Parathyroid adenoma (tissue), 2 donors: ENCODE results near the gene DNMT3A.

Source experiments
- H2AFZ ChIP-seq: fragments of 300-600 bp; sonication (generic); one replicate; pipeline ENCODE4 v1.7.0; 2017; ENCODE audit warnings: antibody characterized with exemption, mild to moderate bottlenecking
- H3K27ac ChIP-seq: fragments of 300-600 bp; sonication (generic); one replicate; pipeline ENCODE4 v1.7.0; 2017
- H3K27me3 ChIP-seq: fragments of 300-600 bp; sonication (generic); one replicate; pipeline ENCODE4 v1.7.0; 2017; ENCODE audit warnings: low read length; ENCODE audit not compliant: control insufficient read depth, insufficient read depth
- H3K36me3 ChIP-seq: fragments of 300-600 bp; sonication (generic); one replicate; pipeline ENCODE4 v1.7.0; 2017; ENCODE audit warnings: low read length; ENCODE audit not compliant: control insufficient read depth, insufficient read depth
- H3K4me1 ChIP-seq: fragments of 300-600 bp; sonication (generic); one replicate; pipeline ENCODE4 v1.7.0; 2017; ENCODE audit warnings: control low read depth
- H3K4me2 ChIP-seq: fragments of 300-600 bp; sonication (generic); one replicate; pipeline ENCODE4 v1.7.0; 2017; ENCODE audit warnings: low read length
- H3K4me3 ChIP-seq: fragments of 300-600 bp; sonication (generic); one replicate; pipeline ENCODE4 v1.7.0; 2017; ENCODE audit warnings: low read depth, low read length
- H3K79me2 ChIP-seq: fragments of 300-600 bp; sonication (generic); one replicate; pipeline ENCODE4 v1.7.0; 2017; ENCODE audit warnings: control low read depth
- H3K9ac ChIP-seq: fragments of 300-600 bp; sonication (generic); one replicate; pipeline ENCODE4 v1.7.0; 2017; ENCODE audit warnings: mild to moderate bottlenecking
- H3K9me3 ChIP-seq: fragments of 300-600 bp; sonication (generic); one replicate; pipeline ENCODE4 v1.7.0; 2017; ENCODE audit warnings: low read length; ENCODE audit not compliant: control insufficient read depth
- TF ChIP-seq, protein P1 (sequence below): fragments of 300-600 bp; sonication (generic); IDR thresholded peaks from one replicate; pipeline ENCODE4 v1.7.0; 2017; ENCODE audit warnings: antibody characterized with exemption, mild to moderate bottlenecking
- donor health status: primary hyperparathyroidism.

Gene DNMT3A

DNA sequence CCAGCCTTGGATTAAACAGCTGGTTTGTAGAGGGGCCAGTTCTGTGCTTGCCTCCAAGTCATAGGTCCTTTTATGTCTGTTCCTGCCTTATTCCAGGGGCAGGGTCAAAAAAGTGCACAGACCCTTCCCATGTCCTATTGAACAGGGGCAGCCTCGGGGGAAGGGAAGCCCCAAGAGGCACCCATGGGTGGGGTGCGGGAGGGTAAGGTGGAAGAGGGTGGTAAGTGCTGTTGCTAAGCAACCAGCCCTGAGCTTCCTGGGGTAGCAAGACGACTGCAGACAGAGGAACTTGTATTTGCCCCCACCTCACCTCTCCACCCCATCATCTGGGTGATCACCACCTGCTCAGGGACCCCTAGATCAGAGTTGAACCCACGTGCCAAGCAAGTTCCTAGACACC, 7.7 kb downstream of the DNMT3A start:
- Histone ChIP-seq H3K9me3 (no peaks in the 10 kb centered on the region), H3K9ac (no peak overlapping the region), H3K4me2 (no peak overlapping the region), H3K27me3 (no peaks in the 10 kb centered on the region), H2AFZ (no peak overlapping the region), H3K4me1 (no peaks in the 10 kb centered on the region), H3K27ac (no peak overlapping the region), H3K79me2 (peaks cover 5% of the 10 kb centered on the region), H3K4me3 (no peak overlapping the region), H3K36me3 (no peaks in the 10 kb centered on the region)
- TF ChIP-seq, protein P1, sequence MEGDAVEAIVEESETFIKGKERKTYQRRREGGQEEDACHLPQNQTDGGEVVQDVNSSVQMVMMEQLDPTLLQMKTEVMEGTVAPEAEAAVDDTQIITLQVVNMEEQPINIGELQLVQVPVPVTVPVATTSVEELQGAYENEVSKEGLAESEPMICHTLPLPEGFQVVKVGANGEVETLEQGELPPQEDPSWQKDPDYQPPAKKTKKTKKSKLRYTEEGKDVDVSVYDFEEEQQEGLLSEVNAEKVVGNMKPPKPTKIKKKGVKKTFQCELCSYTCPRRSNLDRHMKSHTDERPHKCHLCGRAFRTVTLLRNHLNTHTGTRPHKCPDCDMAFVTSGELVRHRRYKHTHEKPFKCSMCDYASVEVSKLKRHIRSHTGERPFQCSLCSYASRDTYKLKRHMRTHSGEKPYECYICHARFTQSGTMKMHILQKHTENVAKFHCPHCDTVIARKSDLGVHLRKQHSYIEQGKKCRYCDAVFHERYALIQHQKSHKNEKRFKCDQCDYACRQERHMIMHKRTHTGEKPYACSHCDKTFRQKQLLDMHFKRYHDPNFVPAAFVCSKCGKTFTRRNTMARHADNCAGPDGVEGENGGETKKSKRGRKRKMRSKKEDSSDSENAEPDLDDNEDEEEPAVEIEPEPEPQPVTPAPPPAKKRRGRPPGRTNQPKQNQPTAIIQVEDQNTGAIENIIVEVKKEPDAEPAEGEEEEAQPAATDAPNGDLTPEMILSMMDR: no peak

DNA sequence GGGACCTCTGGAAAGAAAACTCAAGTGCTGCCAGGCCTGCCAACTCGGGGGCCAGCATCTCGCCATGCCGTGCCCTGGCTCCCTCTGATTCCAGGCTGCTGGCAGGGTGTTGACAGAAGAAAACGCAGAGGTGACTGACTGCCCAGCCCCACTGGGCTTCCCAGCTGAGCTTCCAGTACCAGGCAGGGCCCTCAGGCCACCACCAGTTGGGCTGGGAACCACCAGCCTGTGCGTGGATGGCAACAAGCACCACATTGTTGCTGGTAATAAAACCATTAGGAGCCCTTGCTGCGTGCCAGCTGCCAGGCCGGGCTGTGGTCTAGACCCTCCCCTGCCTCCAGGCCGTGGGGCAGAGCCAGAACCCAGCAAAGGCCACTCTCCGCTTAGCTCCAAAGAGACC, 9.2 kb downstream of the DNMT3A start:
- Histone ChIP-seq H3K27ac (no peak overlapping the region), H3K4me3 (no peak overlapping the region), H3K27me3 (no peaks in the 10 kb centered on the region), H2AFZ (no peak overlapping the region), H3K4me1 (no peaks in the 10 kb centered on the region), H3K9me3 (no peaks in the 10 kb centered on the region), H3K9ac (no peak overlapping the region), H3K79me2 (peaks cover 5% of the 10 kb centered on the region), H3K36me3 (no peaks in the 10 kb centered on the region), H3K4me2 (no peak overlapping the region)
- TF ChIP-seq, protein P1: no peak

DNA sequence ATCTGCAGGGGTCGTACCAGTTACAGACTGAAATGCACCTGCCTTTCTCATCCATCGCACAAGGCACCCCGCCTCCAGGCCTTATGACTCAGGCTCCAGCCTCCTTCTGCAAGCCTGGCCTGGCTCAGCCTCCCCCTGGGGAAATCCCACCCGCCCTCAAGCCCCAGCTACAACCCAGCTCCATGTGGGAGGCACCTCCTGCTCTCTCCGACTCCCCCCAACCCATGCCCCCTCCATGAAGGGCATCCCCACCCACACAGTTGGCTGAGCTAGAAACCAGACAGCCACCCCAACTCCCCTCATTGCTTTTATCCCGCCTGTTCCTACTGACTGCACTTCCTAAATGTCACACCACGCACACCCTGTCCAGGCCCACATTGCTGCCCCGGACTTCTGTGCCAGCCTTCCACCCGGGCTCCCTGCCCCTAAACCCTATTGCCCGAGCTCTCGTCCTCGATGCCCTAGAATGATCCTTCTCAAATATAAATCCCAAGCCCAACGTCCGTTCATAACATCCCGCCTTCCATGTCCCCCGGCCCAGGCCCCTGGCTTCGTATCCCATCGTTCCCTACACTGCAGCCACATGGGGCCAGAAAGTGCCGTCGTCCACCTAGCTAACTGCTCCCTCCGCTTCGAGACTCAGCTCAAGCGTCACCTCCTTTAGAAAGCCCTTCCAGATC, 9.9 kb downstream of the DNMT3A start:
- no peak overlapping the region for H3K4me3 ChIP-seq
- no peaks in the 10 kb centered on the region for H3K4me1 ChIP-seq
- no peak overlapping the region for H2AFZ ChIP-seq
- H3K27ac ChIP-seq: no peak overlapping the region
- no peak overlapping the region for H3K9ac ChIP-seq
- peaks cover 5% of the 10 kb centered on the region for H3K79me2 ChIP-seq
- H3K9me3 ChIP-seq: no peaks in the 10 kb centered on the region
- no peaks in the 10 kb centered on the region for H3K36me3 ChIP-seq
- H3K4me2 ChIP-seq: no peak overlapping the region
- no peaks in the 10 kb centered on the region for H3K27me3 ChIP-seq
- TF ChIP-seq, protein P1: no peak

GRCh38 chr2:25330937-25331336, 10.8 kb downstream of the DNMT3A start:
- no peaks in the 10 kb centered on the region for H3K27me3 ChIP-seq
- H3K4me1 ChIP-seq: no peaks in the 10 kb centered on the region
- H3K9ac ChIP-seq: no peak overlapping the region
- H3K9me3 ChIP-seq: no peaks in the 10 kb centered on the region
- no peak overlapping the region for H3K4me2 ChIP-seq
- TF ChIP-seq, protein P1: no peak
- no peak overlapping the region for H3K4me3 ChIP-seq
- no peak overlapping the region for H2AFZ ChIP-seq
- H3K27ac ChIP-seq: no peak overlapping the region
- H3K79me2 ChIP-seq: peaks cover 5% of the 10 kb centered on the region
- H3K36me3 ChIP-seq: no peaks in the 10 kb centered on the region

GRCh38 chr2:25330273-25330672, 11.5 kb downstream of the DNMT3A start:
- H2AFZ ChIP-seq: no peak overlapping the region
- H3K4me3 ChIP-seq: no peak overlapping the region
- no peaks in the 10 kb centered on the region for H3K9me3 ChIP-seq
- no peak overlapping the region for H3K27ac ChIP-seq
- H3K27me3 ChIP-seq: no peaks in the 10 kb centered on the region
- TF ChIP-seq, protein P1: no peak
- H3K9ac ChIP-seq: no peak overlapping the region
- H3K36me3 ChIP-seq: no peaks in the 10 kb centered on the region
- no peaks in the 10 kb centered on the region for H3K4me1 ChIP-seq
- peaks cover 5% of the 10 kb centered on the region for H3K79me2 ChIP-seq
- H3K4me2 ChIP-seq: no peak overlapping the region
